T-helper 1 cell treated with Interleukin-12 subunit alpha and Interleukin-12 subunit beta and Interleukin-4 antibody, amounts not matched to agents 30 ng/mL and 1 ng/mL, for 36 hours (primary cell): Measurements from ENCODE around the gene SMIM23. TPM values are rescaled to one million over a fixed set of nuclear protein-coding genes. Genes with fewer than 3 reads are reported as not detected.
"Not testable (repeated sequence)": the region's sequence is repeated elsewhere in the genome, so short reads cannot be mapped to it uniquely, and the experiment has no call there.

Experiments
- intact Hi-C: fragments of 100-400 bp; cut with micrococcal nuclease; formaldehyde crosslinking; loops from one replicate; pipeline ENCODE4 v1.15.1; 2024
- total RNA-seq: library from RNA; stranded (reverse); gene quantifications from 2 replicates; pipeline ENCODE4 v1.2.3, GENCODE V29; 2022

SMIM23 gene
- total RNA-seq, 1 donor from 2014 or later, result not detected

- intact Hi-C loops, result no loop called here
Measured at GRCh38 chr5:171771856-171772255, 13.8 kb upstream of the SMIM23 start.

GRCh38 chr5:171773106-171773505 lies 12.5 kb upstream of the SMIM23 start:
- intact Hi-C loops, result no loop called here

GRCh38 chr5:171774418-171774817 lies 11.2 kb upstream of the SMIM23 start:
- intact Hi-C loops, result no loop called here

DNA sequence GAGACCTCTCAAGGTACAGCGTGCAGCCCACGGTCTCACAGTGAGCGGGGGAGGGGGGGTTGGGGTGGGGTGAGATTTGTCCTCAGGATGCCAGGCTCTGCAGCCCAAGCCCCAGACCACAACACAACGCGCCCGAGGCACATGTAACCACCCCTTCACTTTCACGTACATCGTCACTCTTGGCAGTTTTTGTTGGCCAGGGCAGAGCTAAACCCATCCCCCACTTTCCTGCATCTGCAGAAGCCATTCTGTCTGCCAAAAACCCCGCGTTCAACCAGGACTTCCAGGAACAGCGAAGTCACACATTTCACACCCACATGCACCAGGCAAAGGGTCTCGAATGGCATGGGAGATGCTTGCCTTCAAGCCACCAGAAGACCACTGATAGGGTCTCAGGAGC lies 9.4 kb upstream of the SMIM23 start:
- intact Hi-C loops, result no loop called here

- intact Hi-C loops, result no loop called here
Measured at GRCh38 chr5:171776770-171777759, 8.6 kb upstream of the SMIM23 start.

GRCh38 chr5:171781744-171782143 lies 3.9 kb upstream of the SMIM23 start:
- intact Hi-C loops, result not testable (repeated sequence)

DNA sequence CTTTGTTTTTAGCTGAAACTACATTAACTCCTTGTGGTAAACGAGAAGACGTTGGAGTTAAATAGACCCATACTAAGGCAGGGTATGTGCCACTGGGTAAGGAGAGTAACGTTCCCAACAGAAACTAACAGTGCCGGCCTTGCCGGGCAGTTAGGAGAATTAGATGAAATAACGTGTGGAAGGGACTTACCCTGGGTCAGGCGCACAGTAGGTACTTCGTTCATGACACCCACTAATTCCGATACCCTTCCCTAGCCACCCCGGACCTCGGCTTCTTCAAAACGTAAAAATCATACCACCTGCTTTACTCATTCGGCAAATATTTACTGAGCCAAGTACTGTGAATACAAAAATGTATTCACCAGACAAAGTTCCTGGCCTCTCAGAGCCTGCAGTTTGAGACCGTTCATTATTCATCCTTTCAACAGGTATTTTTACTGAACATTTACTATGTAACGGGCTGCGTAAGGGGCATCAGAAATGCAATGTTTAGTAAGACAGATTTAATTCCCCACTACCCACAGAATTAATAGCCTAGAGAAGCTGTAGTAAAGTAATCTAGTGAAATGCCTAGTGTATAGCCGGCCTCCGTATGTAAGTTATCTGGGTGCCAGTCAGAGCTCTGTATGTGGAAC lies 3.2 kb upstream of the SMIM23 start:
- intact Hi-C loops, result no loop called here

DNA sequence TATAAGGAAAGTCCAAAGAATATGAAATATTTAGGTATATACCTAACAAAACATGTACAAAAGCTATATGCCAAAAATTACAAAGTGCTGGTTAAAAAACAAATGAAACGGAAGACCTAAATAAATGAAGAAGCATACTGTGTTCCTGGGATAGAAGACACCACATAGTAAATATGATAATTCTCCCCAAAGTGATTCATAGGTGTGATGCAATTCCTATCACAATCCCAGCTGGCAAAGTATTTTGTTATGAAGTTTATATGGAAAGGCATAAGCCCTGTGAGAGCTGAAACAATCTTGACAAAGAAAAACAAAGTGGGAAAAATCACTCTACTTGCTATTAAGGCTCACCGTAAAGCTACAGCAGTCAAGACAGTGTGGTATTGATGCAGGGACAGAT lies 2.6 kb upstream of the SMIM23 start:
- intact Hi-C loops, result no loop called here

DNA sequence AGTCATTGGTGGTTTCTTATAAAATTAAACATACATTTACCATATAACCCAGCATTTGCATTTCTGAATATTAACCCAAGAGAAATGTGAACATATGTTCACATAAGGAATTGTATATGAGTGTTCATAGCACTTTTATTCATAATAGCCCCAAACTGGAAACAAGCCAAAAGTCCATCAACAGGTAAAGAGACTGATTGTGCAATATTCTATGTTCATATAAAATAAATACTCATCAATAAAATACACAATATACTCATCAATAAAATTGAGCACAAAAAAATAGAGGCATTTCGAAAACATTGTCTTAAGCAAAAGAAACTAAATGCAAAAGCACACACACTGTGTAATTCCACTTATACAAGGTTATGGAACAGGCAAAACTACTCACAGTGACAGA lies 3.7 kb downstream of the SMIM23 start:
- intact Hi-C loops, result no loop called here

- intact Hi-C loops, result no loop called here
Measured at GRCh38 chr5:171790408-171790807, 4.8 kb downstream of the SMIM23 start.

- intact Hi-C loops, result no loop called here
Measured at GRCh38 chr5:171794470-171794960, 8.9 kb downstream of the SMIM23 start.

DNA sequence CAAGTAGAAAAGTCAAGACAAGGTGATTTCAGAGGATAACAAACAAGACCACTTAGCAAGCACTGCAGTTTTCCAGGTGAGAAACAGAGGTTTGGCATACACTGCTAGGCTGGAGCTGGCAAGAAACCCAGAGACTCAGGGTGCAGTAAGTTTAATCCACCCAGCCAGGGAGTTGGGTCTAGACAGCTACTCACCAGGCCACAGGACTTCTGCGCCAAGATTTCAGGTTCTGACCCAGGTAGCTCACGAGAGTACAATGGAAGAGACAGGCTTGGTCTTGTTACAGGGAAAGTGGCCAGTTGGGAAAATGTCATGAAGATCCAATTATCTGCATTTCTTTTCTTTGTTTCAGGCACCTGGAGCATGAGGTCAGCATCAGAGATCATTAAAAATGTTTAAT lies 9.8 kb downstream of the SMIM23 start:
- intact Hi-C loops, result no loop called here

DNA sequence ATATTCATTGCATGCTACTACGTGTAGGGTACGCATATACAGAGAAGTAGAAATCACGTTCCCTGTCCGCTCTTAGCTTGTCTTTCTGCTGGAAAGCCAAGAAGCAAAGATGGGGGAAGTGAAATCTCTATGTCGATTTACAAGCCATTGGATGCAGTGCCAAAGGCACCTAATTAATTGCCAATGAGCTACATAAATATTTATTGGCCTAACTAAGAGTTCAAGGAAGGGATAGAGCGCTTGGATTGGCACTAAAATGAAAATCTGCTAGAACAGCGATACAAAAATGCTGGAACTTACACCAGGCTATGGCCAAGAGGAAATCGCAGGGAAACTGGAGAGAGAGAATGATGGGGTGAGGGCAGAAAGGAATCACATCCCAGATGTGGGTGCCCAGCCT lies 10.8 kb downstream of the SMIM23 start:
- intact Hi-C loops, result no loop called here

DNA sequence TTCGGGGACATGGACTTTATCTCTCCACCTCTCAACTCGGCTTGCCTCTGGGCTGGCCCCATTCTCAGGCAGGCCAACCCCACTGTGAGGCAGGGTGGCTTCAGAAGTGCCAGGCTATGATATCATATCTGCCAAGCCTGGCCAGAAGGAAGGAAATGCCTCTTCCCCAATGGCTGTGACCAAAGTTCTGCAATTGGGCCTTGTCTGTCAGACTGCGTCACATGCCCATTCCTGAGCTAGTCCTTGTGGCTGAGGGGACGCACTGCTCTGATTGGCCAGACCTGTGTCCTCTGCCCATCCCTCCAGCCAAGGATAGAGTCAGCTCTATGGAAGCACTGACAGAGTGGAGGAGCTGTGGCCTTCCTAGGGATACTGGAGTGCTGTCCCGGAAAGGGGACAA lies 11.9 kb downstream of the SMIM23 start:
- intact Hi-C loops, result no loop called here

- intact Hi-C loops, result no loop called here
Measured at GRCh38 chr5:171798418-171798817, 12.8 kb downstream of the SMIM23 start.

- intact Hi-C loops, result no loop called here
Measured at GRCh38 chr5:171801839-171802238, 16.2 kb downstream of the SMIM23 start.

- intact Hi-C loops, result no loop called here
Measured at GRCh38 chr5:171805746-171806145, 20.1 kb downstream of the SMIM23 start.

DNA sequence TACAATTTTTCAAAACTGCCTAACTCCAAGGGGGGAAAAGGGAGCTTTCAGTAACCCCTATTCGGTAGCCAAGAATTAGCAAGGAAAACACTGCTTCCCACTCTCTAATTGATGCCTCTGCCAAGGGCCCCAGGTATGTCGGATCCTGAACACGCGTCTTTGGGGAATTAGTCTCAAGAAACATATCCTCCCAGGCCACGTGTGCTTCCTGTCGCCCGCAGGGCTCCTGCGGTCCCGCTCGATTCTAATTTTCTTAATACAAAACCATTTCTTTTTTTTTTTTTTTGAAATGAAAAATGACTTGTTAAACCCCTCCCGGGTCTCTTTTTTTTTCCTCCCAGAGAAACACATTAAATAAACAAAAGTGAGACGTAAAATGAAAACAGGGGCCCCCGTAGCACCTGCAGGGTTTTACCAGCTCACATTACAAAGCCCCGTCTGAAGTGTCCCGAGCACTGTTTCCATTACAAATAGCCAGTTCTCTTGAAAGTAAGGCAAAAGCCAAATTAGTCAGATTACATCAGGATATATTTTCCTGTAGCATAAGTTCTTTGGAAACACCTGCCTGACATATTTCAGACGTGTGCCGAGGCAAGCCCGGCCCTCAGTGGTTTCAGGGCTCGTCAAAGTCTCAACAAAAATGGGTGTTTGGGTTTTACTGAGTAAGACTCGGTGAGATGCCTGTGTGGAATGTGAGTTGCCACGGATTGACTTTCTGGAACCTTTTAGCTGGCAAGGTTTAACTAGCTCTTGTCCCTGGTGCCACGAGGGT lies 21.5 kb downstream of the SMIM23 start:
- intact Hi-C loops, result no loop called here

- intact Hi-C loops, result no loop called here
Measured at GRCh38 chr5:171808453-171808852, 22.8 kb downstream of the SMIM23 start.

DNA sequence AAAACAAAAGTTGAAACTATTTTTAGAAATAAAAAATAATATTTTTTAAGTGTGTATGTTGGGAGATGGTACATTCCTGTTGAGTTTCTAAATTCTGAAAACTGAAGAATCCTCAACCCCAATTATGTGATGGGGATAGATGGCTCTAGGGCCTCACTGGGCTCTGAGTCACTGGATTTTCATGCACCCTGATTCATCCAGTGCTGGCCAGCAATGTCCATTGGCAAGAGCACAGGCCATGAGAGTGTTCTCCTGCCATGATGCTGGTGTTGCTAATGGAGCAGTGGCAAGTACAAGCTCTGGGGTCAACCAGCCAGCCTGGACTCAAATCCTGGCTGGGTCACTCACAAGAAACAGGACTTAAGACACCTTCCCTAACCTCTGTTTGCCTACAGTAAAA lies 23.3 kb downstream of the SMIM23 start:
- intact Hi-C loops, result no loop called here

GRCh38 chr5:171810227-171810626 lies 24.6 kb downstream of the SMIM23 start:
- intact Hi-C loops, result no loop called here

- intact Hi-C loops, result no loop called here
Measured at GRCh38 chr5:171813270-171813669, 27.7 kb downstream of the SMIM23 start.
